ENCODE measurements around the gene CDO1.

Gene CDO1

GRCh38 chr5:115796656-115797055, 19.8 kb downstream of the CDO1 start:
- no peak for TF ChIP-seq CTCF (IDR thresholded peaks at IDR 0.05)

GRCh38 chr5:115795700-115796099, 20.8 kb downstream of the CDO1 start:
- TF ChIP-seq CTCF (IDR thresholded peaks at IDR 0.05): no peak

GRCh38 chr5:115788440-115788839, 28.0 kb downstream of the CDO1 start:
- no peak for TF ChIP-seq CTCF (IDR thresholded peaks at IDR 0.05)

GRCh38 chr5:115787426-115787825, 29.0 kb downstream of the CDO1 start:
- no peak for TF ChIP-seq CTCF (IDR thresholded peaks at IDR 0.05)

- TF ChIP-seq CTCF (IDR thresholded peaks at IDR 0.05): no peak
Observed at GRCh38 chr5:115785381-115786065, 30.9 kb downstream of the CDO1 start.

GRCh38 chr5:115778417-115778816, 38.0 kb downstream of the CDO1 start:
- TF ChIP-seq CTCF (IDR thresholded peaks at IDR 0.05): no peak

- TF ChIP-seq CTCF (IDR thresholded peaks at IDR 0.05): no peak
Observed at GRCh38 chr5:115776989-115777388, 39.5 kb downstream of the CDO1 start.

- no peak for TF ChIP-seq CTCF (IDR thresholded peaks at IDR 0.05)
Observed at GRCh38 chr5:115775999-115776398, 40.5 kb downstream of the CDO1 start.

Measured in LNCAP (cell line).